Nephron (organoid): ENCODE measurements around the gene PAX5.

Experiments
- H3K27ac Mint-ChIP-seq, 3 experiments: 2 replicates each; pipeline ENCODE4 v1.8.0; 2020; ENCODE audit warnings: mixed read lengths in 3 of 3, mild to moderate bottlenecking in 2 of 3, moderate library complexity in 1 of 3
- H3K27me3 Mint-ChIP-seq: 2 replicates; pipeline ENCODE4 v1.8.0; 2021; ENCODE audit warnings: low read depth, mild to moderate bottlenecking, moderate library complexity, mixed read lengths
- H3K36me3 Mint-ChIP-seq: 2 replicates; pipeline ENCODE4 v1.8.0; 2020; ENCODE audit warnings: low read depth, mixed read lengths
- H3K4me1 Mint-ChIP-seq: 2 replicates; pipeline ENCODE4 v1.8.0; 2020; ENCODE audit warnings: mixed read lengths
- H3K4me3 Mint-ChIP-seq, 3 experiments: 2 replicates each; pipeline ENCODE4 v1.8.0; 2020; ENCODE audit warnings: mild to moderate bottlenecking in 3 of 3, mixed read lengths in 3 of 3, moderate library complexity in 2 of 3
- H3K9me3 Mint-ChIP-seq: 2 replicates; pipeline ENCODE4 v1.8.0; 2020; ENCODE audit warnings: mixed read lengths
- CTCF ChIP-seq, 3 experiments: fragments of 200-600 bp; sonication (generic); IDR thresholded peaks; one replicate each; pipeline ENCODE4 v1.5.0; 2021; ENCODE audit warnings: antibody characterized with exemption in 3 of 3; ENCODE audit not compliant: unreplicated experiment in 3 of 3

Gene PAX5

GRCh38 chr9:36793277-36793676, 240.8 kb downstream of the PAX5 start:
- Mint-ChIP-seq H3K36me3 (no peaks in the 10 kb centered on the region), H3K9me3 (peaks cover 11% of the 10 kb centered on the region), H3K27ac (no peak overlapping the region), H3K27me3 (peaks cover 10% of the 10 kb centered on the region), H3K4me3 (no peak overlapping the region), H3K4me1 (peaks cover 4% of the 10 kb centered on the region)
- peak in 1 of 3 experiments; percentile 16 for TF ChIP-seq CTCF (IDR thresholded peaks at IDR 0.05; ENCODE audit: unreplicated experiment in 3 of 3)

GRCh38 chr9:36791222-36791950, 242.7 kb downstream of the PAX5 start:
- Mint-ChIP-seq H3K36me3 (no peaks in the 10 kb centered on the region), H3K27me3 (peaks cover 9% of the 10 kb centered on the region), H3K4me3 (no peak overlapping the region), H3K9me3 (peaks cover 11% of the 10 kb centered on the region), H3K27ac (no peak overlapping the region), H3K4me1 (peaks cover 4% of the 10 kb centered on the region)
- no peak for TF ChIP-seq CTCF (IDR thresholded peaks at IDR 0.05; ENCODE audit: unreplicated experiment in 3 of 3)

GRCh38 chr9:36789886-36790285, 244.2 kb downstream of the PAX5 start:
- Mint-ChIP-seq H3K9me3 (peaks cover 11% of the 10 kb centered on the region), H3K4me1 (peaks cover 4% of the 10 kb centered on the region), H3K4me3 (no peak overlapping the region), H3K27ac (no peak overlapping the region), H3K36me3 (no peaks in the 10 kb centered on the region), H3K27me3 (peaks cover 22% of the 10 kb centered on the region)
- no peak for TF ChIP-seq CTCF (IDR thresholded peaks at IDR 0.05; ENCODE audit: unreplicated experiment in 3 of 3)

GRCh38 chr9:36788534-36788933, 245.5 kb downstream of the PAX5 start:
- peak in 2 of 3 experiments; percentile 26 to 32 for TF ChIP-seq CTCF (IDR thresholded peaks at IDR 0.05; ENCODE audit: unreplicated experiment in 3 of 3)
- Mint-ChIP-seq H3K9me3 (peaks cover 11% of the 10 kb centered on the region), H3K27ac (no peak overlapping the region), H3K27me3 (peaks cover 26% of the 10 kb centered on the region), H3K4me1 (peaks cover 4% of the 10 kb centered on the region), H3K36me3 (no peaks in the 10 kb centered on the region), H3K4me3 (no peak overlapping the region)

GRCh38 chr9:36787709-36788108, 246.4 kb downstream of the PAX5 start:
- TF ChIP-seq CTCF (IDR thresholded peaks at IDR 0.05; ENCODE audit: unreplicated experiment in 3 of 3), result no peak
- Mint-ChIP-seq H3K27me3 (peaks cover 26% of the 10 kb centered on the region), H3K4me3 (no peak overlapping the region), H3K36me3 (no peaks in the 10 kb centered on the region), H3K9me3 (peaks cover 4% of the 10 kb centered on the region), H3K27ac (no peak overlapping the region), H3K4me1 (peaks cover 4% of the 10 kb centered on the region)
